IMR-90 (cell line): ENCODE results near the gene TBC1D4. TPM values are rescaled to one million over a fixed set of nuclear protein-coding genes. Genes with fewer than 3 reads are reported as not detected.

Experiments
- ATAC-seq: fragments of 200-7000 bp; cut with Tn5 transposase; 2 replicates; pipeline ENCODE4 v1.9.1; 2020; ENCODE audit warnings: low read depth, mild to moderate bottlenecking, moderate library complexity
- BruUV-seq: library from RNA; stranded (reverse); fragments of 400-500 nt; replicated peaks from 2 replicates; lab custom pipeline; 2021; lab: Mats Ljungman, UMichigan
- CTCF ChIA-PET: fragments of 300-600 bp; formaldehyde crosslinking; extraction: SDS; loops from one replicate; lab custom pipeline; 2021; ENCODE audit warnings: antibody characterized with exemption; lab: Yijun Ruan, JAX
- POLR2A ChIA-PET: fragments of 300-600 bp; sonication (Branson Sonifier 250); formaldehyde crosslinking; loops from one replicate; lab custom pipeline; 2022; ENCODE audit warnings: antibody characterized with exemption; ENCODE audit not compliant: unreplicated experiment; lab: Charles Lee
- DNase-seq: peaks from one replicate; pipeline ENCODE4 v3.0.0; 2013
- H2AFZ ChIP-seq: replicated peaks from 2 replicates; pipeline ENCODE3; 2013; ENCODE audit warnings: low read length, mild to moderate bottlenecking; ENCODE audit not compliant: poor library complexity
- H2AK5ac ChIP-seq: 2 replicates; pipeline ENCODE4 v1.6.1; 2013; ENCODE audit warnings: low read depth, low read length, inconsistent platforms
- H2AK9ac ChIP-seq: replicated peaks from 2 replicates; pipeline ENCODE3; 2013; ENCODE audit warnings: mild to moderate bottlenecking, low read depth, low read length, moderate library complexity; ENCODE audit not compliant: poor library complexity
- H2BK120ac ChIP-seq: 2 replicates; pipeline ENCODE4 v1.6.1; 2013; ENCODE audit warnings: low read depth, low read length, inconsistent platforms
- H2BK15ac ChIP-seq: 3 replicates; pipeline ENCODE4 v1.6.1; 2013; ENCODE audit warnings: low read depth, low read length, inconsistent platforms
- H2BK20ac ChIP-seq: 2 replicates; pipeline ENCODE4 v1.6.1; 2013; ENCODE audit warnings: low read depth, mild to moderate bottlenecking, inconsistent platforms, low read length, moderate library complexity
- H2BK5ac ChIP-seq: 2 replicates; pipeline ENCODE4 v1.6.1; 2013; ENCODE audit warnings: mild to moderate bottlenecking, low read depth, low read length, inconsistent platforms; ENCODE audit not compliant: poor library complexity, severe bottlenecking
- H3K14ac ChIP-seq: replicated peaks from 2 replicates; pipeline ENCODE4 v1.6.1; 2013; ENCODE audit warnings: low read depth, low read length, inconsistent platforms
- H3K18ac ChIP-seq: 2 replicates; pipeline ENCODE4 v1.6.1; 2013; ENCODE audit warnings: low read depth, low read length, control low read depth
- H3K23ac ChIP-seq: 2 replicates; pipeline ENCODE4 v1.6.1; 2013; ENCODE audit warnings: low read depth, low read length, inconsistent platforms
- H3K27ac ChIP-seq: 2 replicates; pipeline ENCODE4 v1.5.1; 2013; ENCODE audit warnings: mild to moderate bottlenecking, control low read depth, low read length; ENCODE audit not compliant: insufficient read depth
- H3K27me3 ChIP-seq: 2 replicates; pipeline ENCODE4 v1.6.1; 2013; ENCODE audit warnings: low read length; ENCODE audit not compliant: control insufficient read depth, insufficient read depth
- H3K36me3 ChIP-seq: 2 replicates; pipeline ENCODE4 v1.6.1; 2013; ENCODE audit warnings: low read length, mixed read lengths; ENCODE audit not compliant: control insufficient read depth, insufficient read depth
- H3K4ac ChIP-seq: 2 replicates; pipeline ENCODE4 v1.6.1; 2013; ENCODE audit warnings: low read depth, low read length, inconsistent platforms
- H3K4me1 ChIP-seq: 2 replicates; pipeline ENCODE4 v1.6.1; 2013; ENCODE audit warnings: low read length, mixed read lengths; ENCODE audit not compliant: control insufficient read depth, insufficient read depth
- H3K4me2 ChIP-seq: 2 replicates; pipeline ENCODE4 v1.6.1; 2013; ENCODE audit warnings: low read depth, mild to moderate bottlenecking, control low read depth, low read length, moderate library complexity
- H3K4me3 ChIP-seq: 2 replicates; pipeline ENCODE4 v1.5.1; 2013; ENCODE audit warnings: low read depth, mild to moderate bottlenecking, control low read depth, low read length, moderate library complexity; ENCODE audit not compliant: insufficient read depth
- H3K56ac ChIP-seq: 2 replicates; pipeline ENCODE4 v1.6.1; 2013; ENCODE audit warnings: low read length, inconsistent platforms; ENCODE audit not compliant: insufficient read depth; ENCODE audit errors: extremely low read depth
- H3K79me1 ChIP-seq, 2 experiments: 2 replicates each; pipeline ENCODE4 v1.6.1; 2013; ENCODE audit warnings: low read length in 2 of 2, inconsistent platforms in 1 of 2, low read depth in 1 of 2
- H3K9ac ChIP-seq: 2 replicates; pipeline ENCODE4 v1.6.1; 2013; ENCODE audit warnings: low read depth, low read length, control low read depth
- H3K9me1 ChIP-seq: 2 replicates; pipeline ENCODE4 v1.6.1; 2013; ENCODE audit warnings: low read length, inconsistent platforms; ENCODE audit not compliant: insufficient read depth
- H3K9me3 ChIP-seq: 2 replicates; pipeline ENCODE4 v1.6.1; 2013; ENCODE audit warnings: low read length; ENCODE audit not compliant: control insufficient read depth, insufficient read depth
- H4K20me1 ChIP-seq: 2 replicates; pipeline ENCODE4 v1.6.1; 2013; ENCODE audit warnings: low read length, inconsistent platforms; ENCODE audit not compliant: insufficient read depth
- H4K5ac ChIP-seq: 2 replicates; pipeline ENCODE4 v1.6.1; 2013; ENCODE audit warnings: mild to moderate bottlenecking, low read depth, low read length, control low read depth
- H4K8ac ChIP-seq, 2 experiments: 2 replicates each; pipeline ENCODE4 v1.6.1; 2013; ENCODE audit warnings: low read depth in 2 of 2, low read length in 2 of 2, control low read depth in 1 of 2, inconsistent platforms in 1 of 2
- H4K91ac ChIP-seq: 2 replicates; pipeline ENCODE4 v1.6.1; 2013; ENCODE audit warnings: low read depth, low read length, inconsistent platforms; ENCODE audit not compliant: insufficient read depth
- BHLHE40 ChIP-seq: fragments of 150-350 bp; IDR thresholded peaks from 2 replicates; pipeline ENCODE4 v1.6.1; 2016; ENCODE audit warnings: mild to moderate bottlenecking, low read depth, low read length
- FOS ChIP-seq: fragments of 150-350 bp; IDR thresholded peaks from 2 replicates; pipeline ENCODE4 v1.6.1; 2016; ENCODE audit warnings: low read depth, low read length
- MAFK ChIP-seq: IDR thresholded peaks from 2 replicates; pipeline ENCODE4 v1.6.1; 2012; ENCODE audit warnings: low read depth, low read length, improper control_type of control experiment
- RFX5 ChIP-seq: IDR thresholded peaks from 2 replicates; pipeline ENCODE4 v1.8.0; 2012; ENCODE audit warnings: low read depth, mild to moderate bottlenecking, low read length, moderate library complexity
- WGBS, 2 experiments: methylation state at CpG; one replicate each; pipeline versions ENCODE4 v1.1.5 to v1.1.7; 2013; ENCODE audit warnings: missing lambda C conversion rate in 2 of 2; ENCODE audit not compliant: insufficient read length in 1 of 2; ENCODE audit errors: extremely low coverage in 2 of 2; 5-methylcytosine and 5-hydroxymethylcytosine counted together
- dilution Hi-C: fragments of 300-500 bp; cut with HindIII; formaldehyde crosslinking; loops from one replicate; pipeline ENCODE4 v1.14.3; 2018; ENCODE audit warnings: low sequenced_read_pairs; ENCODE audit not compliant: unreplicated experiment
- in situ Hi-C: fragments of 300-500 bp; cut with MboI; formaldehyde crosslinking; loops from 3 replicates; pipeline ENCODE4 v1.14.3; 2019; ENCODE audit warnings: low sequenced_read_pairs, inconsistent platforms, mixed read lengths
- intact Hi-C: fragments of 100-400 bp; cut with micrococcal nuclease; formaldehyde crosslinking; loops from 2 replicates; pipeline ENCODE4 v1.10.0; 2022
- polyA plus RNA-seq, 3 experiments: library from polyadenylated mRNA; depleted of rRNA; stranded (reverse); fragments of >200 nt; gene quantifications; 2 replicates each; pipeline ENCODE4 v1.2.3, GENCODE V29; 2012; ENCODE audit warnings: low replicate concordance in 1 of 3
- total RNA-seq: library from RNA; depleted of rRNA; stranded (reverse); fragments of >200 nt; gene quantifications from 2 replicates; pipeline ENCODE4 v1.2.3, GENCODE V29; 2012
- TF ChIP-seq, protein P1 (sequence below): fragments of 150-350 bp; IDR thresholded peaks from 2 replicates; pipeline ENCODE4 v1.6.1; 2016; ENCODE audit warnings: low read depth, mild to moderate bottlenecking, low read length, moderate library complexity, borderline replicate concordance

The TBC1D4 gene
- total and polyA plus RNA-seq, 2 of the 4 experiments (the other 2 are of a cell fraction), result 7.5 to 22.8 TPM

DNA sequence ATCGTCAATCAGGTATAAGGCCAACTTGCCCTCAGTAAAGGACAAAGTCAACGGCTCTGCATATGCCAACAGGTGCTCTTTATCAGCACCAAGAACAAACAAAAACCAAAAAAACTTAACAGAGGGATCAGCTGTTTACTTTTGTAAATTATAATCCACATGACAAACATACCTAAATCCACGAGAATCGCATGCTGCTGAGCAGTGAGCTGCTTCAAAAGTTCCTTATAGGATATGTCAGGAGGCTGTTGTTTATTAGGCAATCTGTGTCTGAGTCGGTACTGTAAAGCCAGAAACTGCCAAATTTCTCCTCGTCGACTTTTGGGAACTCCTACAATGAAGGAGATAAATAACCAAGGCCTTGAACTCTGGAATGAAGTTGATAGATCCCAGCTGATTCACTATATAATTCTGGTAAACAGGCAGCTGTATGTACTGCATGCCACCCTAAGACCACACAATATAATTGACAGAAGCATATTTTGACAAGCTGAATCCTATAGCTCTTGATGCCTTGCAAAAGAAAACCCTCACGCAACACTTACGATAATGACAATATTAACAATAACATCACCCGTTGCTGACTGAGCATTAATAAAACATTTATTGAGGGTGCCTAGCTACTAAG, 179.8 kb downstream of the TBC1D4 start:
- H3K9ac ChIP-seq, result no peak overlapping the region
- no peak overlapping the region for H4K91ac ChIP-seq
- no peaks in the 10 kb centered on the region for H3K4me1 ChIP-seq
- no peak overlapping the region for H2BK15ac ChIP-seq
- H2BK120ac ChIP-seq, result no peak overlapping the region
- no peak overlapping the region for H2AK5ac ChIP-seq
- no peaks in the 10 kb centered on the region for H3K79me1 ChIP-seq
- peak; percentile 40 for ATAC-seq
- no peaks in the 10 kb centered on the region for H3K9me3 ChIP-seq
- H3K4ac ChIP-seq, result no peak overlapping the region
- WGBS, 2 experiments, result 80% methylated on average over 1 of the region's 10 CpGs; no CpG with 5 or more reads in 1 of the 2 experiments
- intact Hi-C loops (no loop called here), dilution Hi-C loops (no loop called here), in situ Hi-C loops (no loop called here)
- no peak overlapping the region for H3K27ac ChIP-seq
- no peak overlapping the region for H4K5ac ChIP-seq
- no peak overlapping the region for H3K4me2 ChIP-seq
- TF ChIP-seq RFX5, result no peak
- no peak for TF ChIP-seq MAFK
- no peak for TF ChIP-seq FOS
- no peak for TF ChIP-seq BHLHE40
- TF ChIP-seq, protein P1, sequence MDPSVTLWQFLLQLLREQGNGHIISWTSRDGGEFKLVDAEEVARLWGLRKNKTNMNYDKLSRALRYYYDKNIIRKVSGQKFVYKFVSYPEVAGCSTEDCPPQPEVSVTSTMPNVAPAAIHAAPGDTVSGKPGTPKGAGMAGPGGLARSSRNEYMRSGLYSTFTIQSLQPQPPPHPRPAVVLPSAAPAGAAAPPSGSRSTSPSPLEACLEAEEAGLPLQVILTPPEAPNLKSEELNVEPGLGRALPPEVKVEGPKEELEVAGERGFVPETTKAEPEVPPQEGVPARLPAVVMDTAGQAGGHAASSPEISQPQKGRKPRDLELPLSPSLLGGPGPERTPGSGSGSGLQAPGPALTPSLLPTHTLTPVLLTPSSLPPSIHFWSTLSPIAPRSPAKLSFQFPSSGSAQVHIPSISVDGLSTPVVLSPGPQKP, result no peak
- no peaks in the 10 kb centered on the region for H3K9me1 ChIP-seq
- H2AK9ac ChIP-seq, result no peak overlapping the region
- H2AFZ ChIP-seq, result no peak overlapping the region
- no peaks in the 10 kb centered on the region for H4K20me1 ChIP-seq
- H3K14ac ChIP-seq, result no peak overlapping the region
- H3K56ac ChIP-seq, result no peak overlapping the region
- no peaks in the 10 kb centered on the region for H3K36me3 ChIP-seq
- H3K23ac ChIP-seq, result no peak overlapping the region
- no peak overlapping the region for H3K18ac ChIP-seq
- BruUV-seq, result no TSS peak
- ChIA-PET CTCF (no interaction called here), POLR2A (no interaction called here)
- no peak for DNase-seq
- H3K27me3 ChIP-seq, result no peaks in the 10 kb centered on the region
- no peak overlapping the region for H2BK5ac ChIP-seq
- no peak overlapping the region for H3K4me3 ChIP-seq
- no peak overlapping the region for H2BK20ac ChIP-seq
- H4K8ac ChIP-seq, result no peak overlapping the region
